ENCODE results near the gene CAMK2D.
A peak's percentile ranks its signal among the peaks of the same experiment; 100 is the strongest.

CAMK2D gene

DNA sequence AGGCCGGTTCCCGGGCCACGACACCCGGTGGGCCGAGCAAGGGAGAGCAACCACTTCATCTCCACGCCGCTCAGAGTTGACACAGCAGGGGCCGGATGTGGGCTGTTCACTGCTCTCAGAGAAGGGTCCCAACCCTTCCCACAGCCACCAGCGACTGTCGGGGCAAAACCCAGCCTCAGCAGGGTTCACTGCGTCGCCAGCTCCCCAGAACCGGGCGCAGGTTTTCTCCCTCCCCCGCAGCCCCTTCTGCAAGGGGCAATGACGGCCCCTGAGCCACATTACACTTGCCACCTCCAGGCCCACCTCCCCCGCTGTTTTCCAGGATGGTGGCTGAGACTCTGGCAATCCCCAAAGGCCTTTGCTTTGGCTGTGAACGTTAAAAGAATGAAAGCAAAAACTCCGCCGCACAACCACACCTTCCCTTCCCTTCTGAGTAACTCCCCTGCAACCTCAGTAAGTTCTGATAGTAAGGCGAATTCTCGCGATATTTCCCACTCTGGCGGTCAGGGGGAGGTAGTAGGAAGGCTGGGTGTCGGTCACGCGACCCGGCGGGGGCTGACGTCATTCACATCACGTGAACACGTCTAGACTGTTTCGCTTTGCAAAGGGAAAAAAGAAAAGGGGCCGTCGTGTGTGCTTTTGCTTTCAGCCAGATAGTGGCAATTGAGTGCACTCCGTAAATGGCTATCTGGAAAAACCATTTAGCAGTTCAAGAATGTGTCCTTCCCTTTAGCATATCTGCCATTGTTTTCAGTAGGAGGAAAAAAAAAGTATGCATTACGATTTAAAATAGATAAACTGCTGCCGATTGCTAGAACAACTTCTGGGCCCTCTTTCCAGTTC lies 869 bp upstream of the CAMK2D start:
- DNase-seq = peak; percentile 99

DNA sequence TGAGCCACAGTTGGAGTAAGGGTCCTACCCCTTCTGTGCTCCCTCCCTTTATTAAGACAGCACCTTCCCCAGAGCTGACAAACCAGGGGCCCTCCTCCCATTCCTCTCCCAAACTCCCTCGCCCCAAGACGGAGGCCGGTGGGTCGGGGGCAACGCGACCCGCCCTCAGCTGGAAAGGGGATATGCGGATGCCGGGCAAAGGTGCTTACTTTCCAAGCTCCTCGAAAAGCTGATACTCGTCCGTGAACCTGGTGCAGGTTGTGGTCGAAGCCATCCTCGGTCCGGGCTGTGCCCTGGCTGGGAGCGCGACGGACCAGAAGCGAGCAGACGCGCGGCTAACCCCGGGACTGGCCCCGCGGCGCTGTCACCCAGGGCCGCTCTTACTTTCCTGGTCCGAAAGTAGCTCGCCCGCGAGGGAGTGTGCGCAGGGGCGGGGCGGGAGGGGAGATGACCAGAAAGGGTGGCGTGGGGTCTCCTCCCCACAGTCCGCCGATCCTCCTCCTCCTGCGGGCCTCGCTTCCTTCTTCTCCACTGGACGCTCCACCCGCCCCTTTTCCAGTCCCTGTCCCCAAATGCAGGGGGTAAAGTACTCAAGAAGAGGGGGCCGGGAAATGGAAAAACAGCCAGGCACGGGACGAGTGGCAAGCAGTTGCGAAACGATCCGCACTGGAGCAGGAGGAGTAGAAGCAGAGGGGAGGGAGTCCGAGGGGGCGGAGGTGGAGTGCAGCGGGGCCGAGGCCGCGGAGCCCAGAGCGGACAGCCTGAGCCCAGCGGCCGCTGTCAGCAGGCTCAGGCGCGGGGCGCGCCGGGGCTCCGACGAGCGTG lies 531 bp downstream of the CAMK2D start:
- DNase-seq = peak; percentile 85

DNA sequence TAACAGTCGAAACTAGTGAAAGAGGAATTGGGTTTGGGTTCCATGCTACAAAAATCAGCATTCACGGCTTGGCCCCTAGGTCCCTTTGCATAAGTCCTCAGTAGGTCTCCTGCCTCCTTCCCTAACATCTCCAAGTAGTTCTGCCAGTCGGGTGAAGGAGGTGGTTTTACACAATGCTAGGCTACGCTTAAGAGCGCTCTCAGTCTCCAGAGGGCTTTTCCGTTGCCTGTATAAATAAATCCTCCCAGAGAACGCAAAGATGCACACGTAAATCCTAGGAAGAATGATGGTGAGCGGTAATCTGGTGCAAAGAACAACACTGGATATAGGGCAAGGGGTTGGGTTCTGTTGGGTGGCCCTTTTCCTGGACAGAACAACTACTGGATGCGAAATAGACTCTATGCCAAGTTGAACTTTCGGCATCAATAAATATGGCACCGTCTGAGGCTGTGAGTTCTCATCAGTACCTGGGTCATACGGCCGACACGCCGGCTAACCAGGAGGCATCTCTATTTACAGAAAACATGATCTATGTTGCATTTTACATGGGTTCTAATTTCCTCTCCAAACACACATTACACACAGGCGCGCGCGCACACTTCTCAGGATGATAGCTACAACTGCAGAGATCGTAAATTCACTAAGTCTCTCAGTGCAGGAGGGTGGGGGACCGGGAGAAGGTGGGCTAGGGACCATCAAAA lies 1.3 kb downstream of the CAMK2D start:
- DNase-seq = peak; percentile 66

DNA sequence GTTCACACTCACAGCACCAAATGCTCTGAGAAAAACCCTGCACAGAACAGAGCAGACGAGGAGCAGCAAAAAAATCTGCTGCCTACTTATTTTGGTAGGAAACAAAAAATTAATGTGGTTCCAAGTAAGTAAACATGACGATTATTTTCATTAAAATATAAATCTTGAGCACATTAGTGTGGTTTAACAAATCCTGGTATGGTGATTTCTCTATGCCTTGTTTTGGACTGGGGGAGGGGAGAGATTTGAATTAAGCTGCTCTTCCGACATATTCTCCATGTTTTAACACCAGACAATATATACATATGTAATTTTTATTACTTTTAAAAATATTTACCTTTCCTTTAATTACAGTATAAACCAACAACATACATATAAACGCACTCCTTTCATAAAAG lies 1.8 kb downstream of the CAMK2D start:
- DNase-seq = peak; percentile 49

DNA sequence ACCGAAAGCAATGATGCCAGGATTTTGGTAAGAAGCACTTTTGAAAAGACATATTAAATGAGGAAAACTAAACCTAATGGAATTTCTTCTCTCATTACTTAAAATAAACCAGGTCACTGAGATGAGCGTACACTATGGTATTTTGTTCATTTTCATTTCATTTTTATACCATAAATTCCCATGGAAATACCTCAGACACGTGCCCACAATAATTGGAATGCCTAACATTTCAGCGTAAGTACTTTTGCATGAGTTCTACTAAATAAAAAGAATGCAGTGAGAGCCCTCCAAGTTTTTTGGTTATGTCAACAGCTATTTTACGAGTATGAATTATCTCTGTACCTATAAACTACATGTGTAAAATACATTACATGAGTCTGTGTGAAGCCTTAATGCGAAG lies 3.2 kb downstream of the CAMK2D start:
- no peak for DNase-seq

DNA sequence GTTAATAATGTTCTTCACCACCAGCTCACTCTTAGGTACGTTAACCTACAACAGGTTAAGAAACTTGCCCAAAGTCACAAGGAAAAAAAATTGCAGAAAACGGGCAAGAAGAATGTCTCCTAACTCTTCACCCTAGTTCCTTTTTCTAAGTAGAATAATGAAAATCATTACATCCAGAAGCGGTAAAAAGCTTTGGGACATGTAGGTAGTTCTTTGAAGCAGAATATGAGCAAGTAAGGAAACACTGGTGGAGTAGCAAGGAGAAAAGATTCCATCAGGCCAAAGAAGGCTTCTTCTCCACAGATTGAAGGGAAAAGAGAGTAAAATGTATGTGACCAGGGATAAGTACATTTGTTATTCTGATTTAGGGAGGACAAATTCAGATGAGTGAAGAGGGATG lies 4.1 kb downstream of the CAMK2D start:
- DNase-seq = no peak

DNA sequence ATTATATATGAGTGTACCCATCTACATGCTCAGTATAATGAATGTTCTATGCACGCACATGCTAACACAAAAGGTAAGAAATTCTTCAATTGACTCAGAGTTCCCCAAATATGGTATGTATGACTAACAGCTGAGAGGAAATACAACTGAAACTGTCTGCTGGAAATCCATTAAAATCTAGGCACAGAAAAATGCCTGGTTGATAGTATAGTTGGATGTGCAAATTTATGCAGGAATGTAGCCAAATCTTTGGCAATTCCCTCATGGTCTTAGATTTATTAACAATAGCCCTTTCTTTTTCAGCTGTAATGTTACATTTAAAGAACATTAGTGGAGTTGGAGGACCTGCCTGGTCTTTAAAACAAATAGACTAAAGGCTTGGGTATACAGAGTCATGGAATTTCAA lies 5.5 kb downstream of the CAMK2D start:
- DNase-seq = peak; percentile 45

DNA sequence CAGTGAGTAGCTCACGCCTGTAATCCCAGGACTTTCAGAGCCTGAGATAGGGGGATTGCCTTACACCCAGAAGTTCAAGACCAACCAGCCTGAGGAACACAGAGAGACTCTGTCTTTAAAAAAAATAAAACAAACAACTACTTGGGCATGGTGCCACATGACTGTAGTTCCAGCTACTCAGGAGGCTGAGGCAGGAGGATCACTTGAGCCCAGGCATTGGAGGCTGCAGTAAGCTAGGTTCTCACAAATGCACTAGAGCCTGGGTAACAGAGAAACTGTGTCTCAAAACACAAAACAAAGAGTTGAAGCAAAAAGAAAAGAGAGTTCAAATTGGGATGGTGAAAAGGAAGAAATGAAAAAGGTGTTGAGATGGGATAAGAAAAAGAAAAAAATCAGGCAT lies 10.8 kb downstream of the CAMK2D start:
- DNase-seq = no peak

DNA sequence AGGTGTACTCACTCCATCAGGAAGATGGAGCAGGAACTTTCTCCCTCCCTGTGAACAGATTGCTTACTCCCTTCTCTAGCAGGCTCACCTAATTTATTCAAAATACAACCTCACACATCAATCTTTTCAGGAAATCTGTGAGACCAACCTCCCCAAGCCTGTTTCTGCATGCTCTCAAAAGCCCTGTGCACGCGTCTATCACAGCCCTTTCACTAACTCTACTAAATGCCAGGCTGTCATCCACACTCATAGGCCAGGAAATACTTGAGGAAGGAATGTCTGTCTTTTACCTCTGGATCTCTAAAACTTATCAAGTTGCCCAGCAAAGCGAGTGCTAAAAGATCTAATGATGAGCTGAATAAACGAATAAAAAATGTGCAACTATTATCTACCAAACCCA lies 11.2 kb downstream of the CAMK2D start:
- no peak for DNase-seq

DNA sequence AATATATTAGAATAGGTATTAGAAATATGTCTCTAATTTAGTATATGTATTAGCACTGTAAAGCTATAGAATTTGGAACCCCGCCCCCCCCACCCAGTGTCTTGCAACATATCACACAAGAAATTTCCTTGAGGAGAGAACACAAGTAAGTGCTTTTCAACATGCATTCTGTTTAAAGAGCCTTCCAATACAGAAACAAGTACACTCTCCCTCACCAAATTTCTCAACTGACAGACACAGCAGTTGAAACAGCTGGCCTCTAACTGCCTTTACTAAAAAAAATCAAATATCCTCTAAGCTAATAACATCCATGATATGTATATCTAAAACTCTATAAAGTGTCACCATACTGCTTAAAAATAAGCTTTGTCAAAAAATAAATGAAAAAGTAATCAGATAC lies 12.4 kb downstream of the CAMK2D start:
- no peak for DNase-seq

DNA sequence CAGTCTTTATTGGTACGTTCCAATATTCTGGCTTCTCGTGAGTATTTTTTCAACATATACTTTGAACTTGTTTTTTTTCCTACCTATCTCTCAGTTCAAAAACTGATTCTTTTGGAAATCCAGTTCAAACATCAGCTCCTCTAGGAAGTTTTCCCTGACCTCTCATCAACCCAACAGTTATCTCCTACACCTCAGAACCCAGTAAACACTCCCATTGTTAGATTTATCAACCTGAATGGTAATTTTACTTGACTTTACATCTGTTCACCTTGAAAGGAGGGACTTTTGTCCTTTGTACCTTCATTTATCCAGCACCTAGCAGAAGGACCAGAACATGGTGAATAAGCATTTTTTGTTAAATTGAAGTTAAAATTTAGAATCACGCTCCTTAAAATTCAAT lies 13.6 kb downstream of the CAMK2D start:
- no peak for DNase-seq

DNA sequence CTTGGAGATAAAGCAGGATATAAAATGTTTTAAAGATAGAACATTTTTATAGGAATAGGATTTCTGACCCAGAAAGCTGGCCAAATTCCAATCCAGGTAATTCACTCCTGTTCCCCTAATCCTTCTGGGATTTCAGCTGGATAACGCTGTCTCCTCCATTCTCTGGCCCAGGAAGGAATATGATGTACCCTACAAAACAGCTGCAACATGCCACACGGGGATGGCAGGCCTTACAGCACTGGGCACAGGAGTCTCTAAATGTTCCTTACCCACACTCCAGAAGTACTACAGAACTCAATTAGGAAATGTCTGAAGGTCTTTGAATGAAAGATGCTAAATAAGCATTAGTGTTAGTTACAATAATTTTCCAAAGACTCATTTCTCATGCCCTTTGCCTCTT lies 15.8 kb downstream of the CAMK2D start:
- no peak for DNase-seq

DNA sequence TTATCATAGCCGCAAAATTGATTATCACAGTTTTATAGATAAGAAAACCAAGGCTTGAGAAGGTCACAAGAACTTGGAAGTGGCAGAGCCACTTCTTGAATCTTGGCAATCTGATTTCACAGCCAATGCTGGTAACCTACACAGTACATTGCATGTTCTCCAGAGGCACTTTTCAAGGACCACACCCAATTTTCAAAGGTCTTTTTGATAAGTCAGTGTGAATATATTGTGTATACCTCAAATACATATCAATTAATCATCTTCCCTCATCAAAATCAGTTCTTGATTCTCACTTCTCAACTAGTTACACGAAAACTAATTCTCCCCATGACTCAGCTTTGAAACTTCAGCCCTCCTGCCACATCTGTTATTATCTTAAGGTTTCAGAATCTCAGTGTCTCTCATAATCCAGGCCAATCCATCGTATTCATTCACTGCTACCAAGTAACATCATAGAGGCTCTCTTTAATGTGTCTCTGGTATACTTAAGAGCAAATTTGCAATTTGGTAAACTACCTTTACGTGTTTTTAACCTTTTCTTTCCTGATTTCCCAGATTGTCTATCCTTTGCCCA lies 16.8 kb downstream of the CAMK2D start:
- no peak for DNase-seq

DNA sequence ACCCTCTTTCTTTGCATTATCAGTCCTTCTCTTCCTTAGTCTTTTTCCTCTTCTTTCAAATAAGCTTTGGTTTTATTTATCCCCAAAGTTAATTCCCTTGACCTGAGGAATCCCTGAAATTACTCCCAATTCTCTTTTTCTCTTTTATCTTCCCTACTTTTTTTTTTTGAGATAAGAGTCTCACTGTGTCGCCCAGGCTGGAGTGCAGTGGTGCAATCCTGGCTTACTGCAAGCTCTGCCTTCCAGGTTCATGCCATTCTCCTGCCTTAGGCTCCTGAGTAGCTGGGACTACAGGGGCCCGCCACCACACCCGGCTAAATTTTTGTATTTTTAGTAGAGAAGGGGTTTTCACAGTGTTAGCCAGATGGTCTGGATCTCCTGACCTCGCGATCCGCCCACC lies 17.8 kb downstream of the CAMK2D start:
- no peak for DNase-seq

DNA sequence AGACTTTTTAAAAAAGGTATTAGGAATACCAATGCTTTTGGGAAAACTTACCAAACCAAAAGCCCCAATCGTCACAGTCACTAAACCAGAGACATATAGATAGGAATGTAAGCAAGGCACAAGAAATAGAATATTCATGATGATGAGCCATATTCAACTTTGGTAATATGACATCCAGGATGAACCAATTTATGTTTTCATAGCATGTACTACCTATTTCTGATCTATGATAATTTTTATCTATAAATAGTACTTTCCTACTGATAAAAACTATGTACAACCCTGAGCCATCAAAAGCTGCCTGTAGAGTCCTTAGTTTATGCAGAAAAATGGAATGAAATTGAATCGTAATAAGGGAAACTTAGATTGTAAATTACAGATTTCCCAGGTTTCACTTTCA lies 18.9 kb downstream of the CAMK2D start:
- no peak for DNase-seq

DNA sequence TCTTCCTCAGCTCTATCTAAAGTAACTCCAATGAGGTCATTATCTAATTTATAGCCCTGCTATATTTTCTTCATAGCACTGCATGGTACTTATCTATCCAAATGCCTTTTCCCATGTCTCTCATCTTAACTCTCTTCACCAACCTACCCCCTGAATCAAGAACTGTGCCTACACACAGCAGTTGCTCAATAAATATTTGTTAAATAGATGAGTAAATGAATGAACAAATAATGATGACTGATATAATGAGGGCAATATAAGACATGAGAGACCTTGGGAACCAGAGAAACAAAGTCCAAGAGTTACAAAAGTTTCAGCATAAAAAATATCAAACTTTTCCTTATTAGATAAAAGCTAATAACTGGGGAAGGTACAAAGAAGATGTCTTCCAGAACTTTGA lies 19.6 kb downstream of the CAMK2D start:
- DNase-seq = no peak

DNA sequence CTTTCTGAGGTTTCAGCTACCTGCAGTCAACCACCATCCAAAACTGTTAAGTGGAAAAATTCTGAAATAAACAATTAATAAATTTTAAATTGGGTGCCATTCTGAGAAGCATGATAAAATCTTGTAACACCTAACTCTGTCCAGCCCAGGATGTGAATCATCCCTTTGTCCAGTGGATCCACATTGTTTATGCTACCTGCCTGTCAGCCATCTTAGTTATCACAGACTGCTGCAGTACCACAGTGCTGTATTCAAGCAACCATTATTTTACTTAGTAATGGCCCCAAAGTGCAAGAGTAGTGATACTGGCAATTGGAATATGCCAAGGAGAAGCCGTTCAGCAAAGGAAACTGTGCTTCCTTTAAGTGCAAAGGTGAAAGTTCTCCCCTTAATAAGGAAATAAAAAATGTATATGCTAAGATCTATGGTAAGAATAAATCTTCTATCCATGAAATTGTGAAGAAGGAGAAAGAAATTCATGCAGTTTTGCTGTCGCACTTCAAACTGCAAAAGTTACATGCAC lies 20.6 kb downstream of the CAMK2D start:
- no peak for DNase-seq

DNA sequence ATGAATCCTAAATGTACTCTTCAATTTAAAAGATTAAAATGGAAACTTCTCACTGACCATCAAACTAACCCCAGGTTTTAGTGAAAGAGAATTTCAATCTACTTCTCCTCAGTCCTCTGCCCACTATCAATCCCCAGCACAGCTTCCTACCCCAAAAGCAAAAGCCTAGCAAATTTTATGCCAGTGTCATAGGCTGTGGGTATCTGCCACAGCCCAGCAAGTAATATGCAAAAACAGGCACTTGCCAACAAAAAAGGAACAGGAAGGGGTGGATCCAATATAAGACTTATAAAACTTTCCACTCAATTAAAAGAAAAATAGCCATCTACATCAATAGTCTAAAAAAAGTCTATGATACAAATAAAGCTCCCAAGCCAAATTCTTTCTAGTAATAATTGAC lies 22.3 kb downstream of the CAMK2D start:
- DNase-seq = no peak

DNA sequence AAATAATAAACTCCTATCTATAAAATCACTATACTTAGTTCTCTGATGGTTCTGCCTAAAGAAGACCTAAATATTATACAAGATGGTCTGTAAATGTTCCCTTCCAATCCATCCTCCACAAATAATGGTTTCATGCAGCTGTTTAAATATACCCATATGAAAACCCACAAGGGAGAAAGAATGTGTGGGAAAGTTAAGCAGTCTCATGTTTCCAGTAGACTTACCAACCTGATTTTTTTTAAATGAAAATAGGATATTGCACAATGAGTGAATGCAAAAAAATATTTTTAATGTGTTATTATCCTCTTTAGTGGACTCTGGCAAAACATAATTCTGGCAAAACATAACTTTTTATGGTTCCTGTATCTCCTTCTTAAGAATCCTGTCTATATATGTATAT lies 23.3 kb downstream of the CAMK2D start:
- DNase-seq = peak; percentile 53

DNA sequence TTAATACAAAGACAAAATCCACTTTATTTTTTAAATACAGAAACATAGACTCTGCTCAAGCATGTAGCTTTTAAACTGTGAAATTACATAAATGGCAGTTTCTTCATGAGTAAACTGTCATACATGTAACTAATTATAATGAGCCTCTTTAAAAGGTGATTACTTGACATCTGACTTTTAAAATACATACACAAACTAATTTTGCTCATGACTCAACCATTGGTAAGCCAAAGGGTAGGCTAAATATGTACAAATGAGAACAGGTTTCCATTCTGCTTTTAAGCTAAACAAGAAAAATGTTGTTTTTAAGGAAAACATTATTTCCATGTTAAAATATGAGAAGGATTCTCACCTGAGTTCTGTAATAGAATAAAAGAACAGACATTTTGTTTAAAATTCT lies 27.9 kb downstream of the CAMK2D start:
- DNase-seq = no peak

DNA sequence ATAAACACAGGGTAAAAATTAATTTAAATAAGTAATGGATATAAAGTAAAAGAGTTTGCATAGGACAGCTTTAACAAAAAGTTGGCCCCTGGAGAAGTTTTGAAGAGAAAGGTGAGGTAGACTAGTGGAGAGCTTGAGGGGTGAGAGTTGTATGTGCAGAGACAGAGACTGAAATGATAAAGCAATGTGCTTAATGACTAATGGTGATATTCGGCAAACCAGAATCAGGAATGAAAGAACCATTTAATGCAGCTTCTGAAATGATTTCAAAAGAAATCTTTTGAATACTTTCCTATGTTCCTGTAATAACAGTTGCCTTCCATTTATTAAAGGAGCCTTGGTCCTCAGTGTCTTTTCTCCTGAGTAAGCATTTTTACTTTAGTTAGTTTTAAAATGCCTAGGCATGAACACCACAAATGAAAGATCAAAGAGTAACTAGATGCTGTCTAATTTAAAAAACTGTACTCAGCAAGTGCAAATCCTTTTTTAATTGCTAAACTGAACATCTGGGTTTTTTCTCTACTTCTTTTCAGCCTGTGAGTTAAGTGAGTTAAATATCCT lies 28.5 kb downstream of the CAMK2D start:
- DNase-seq = no peak

DNA sequence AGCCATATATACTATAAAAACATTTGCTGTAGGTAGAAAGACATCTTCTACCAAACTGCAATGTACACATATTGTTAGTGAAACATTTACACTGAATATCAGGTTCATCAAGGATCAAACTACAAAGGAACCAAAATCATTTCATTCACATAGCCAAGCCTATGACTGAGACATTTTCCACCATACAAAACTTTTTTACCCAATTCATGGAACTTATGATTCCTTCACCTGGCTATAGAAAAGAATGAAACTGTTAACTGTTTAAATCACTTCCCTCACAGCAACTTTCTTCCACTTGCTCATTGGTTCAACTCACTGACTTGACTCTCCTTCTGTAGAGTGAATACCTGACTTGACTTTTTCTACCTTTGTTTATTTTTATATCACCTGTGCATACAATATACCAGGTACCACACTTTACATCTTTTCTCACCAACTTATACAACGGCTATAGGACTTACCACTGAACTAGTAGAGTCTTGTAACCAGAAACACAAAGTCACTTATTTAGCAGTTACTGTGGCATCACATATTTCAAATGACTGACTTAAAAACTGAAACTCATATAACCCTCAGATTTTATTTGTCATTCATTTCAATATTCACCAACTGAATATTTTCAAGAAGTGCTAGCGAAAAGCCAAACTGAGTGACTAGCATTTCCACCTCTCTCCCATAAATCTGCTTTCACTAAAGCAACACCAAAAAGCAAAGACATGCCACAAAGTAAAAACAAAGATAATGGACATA lies 30.9 kb downstream of the CAMK2D start:
- DNase-seq = no peak

Measured in NCI-H69 (cell line).